ENCODE data around the gene DGKH.

The DGKH gene

DNA sequence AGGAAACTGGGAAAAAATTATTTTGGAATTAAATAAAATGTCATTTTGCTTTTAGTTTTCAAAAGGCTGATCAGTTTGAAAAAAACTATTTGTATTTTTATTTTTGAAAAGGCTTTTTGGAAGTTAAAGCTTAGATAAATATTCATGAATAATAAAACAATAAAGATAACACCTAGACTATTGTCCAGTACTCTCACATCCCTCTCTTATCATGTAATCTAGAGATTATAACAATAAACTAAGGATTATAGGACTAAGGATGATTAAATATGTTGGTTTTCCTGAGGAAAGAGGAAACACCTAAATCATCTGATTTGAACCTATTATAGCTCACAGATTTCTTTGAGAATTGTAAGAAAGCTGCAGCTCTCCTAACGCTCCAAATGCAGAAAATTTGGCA, 142.1 kb downstream of the DGKH start:
- Histone ChIP-seq H3K36me3 (ENCODE audit: insufficient read depth, low read length) (peaks cover 7% of the 10 kb centered on the region), H3K27me3 (ENCODE audit: insufficient read depth, low read length) (no peaks in the 10 kb centered on the region), H3K79me2 (ENCODE audit: control insufficient read depth, insufficient read depth, low read length, unreplicated experiment) (no peaks in the 10 kb centered on the region), H3K4me1 (ENCODE audit: control insufficient read depth, insufficient read depth, low read length, unreplicated experiment) (no peaks in the 10 kb centered on the region), H3K4me3 (ENCODE audit: low read depth, low read length) (no peak overlapping the region), H3K27ac (ENCODE audit: low read depth, low read length) (no peak overlapping the region), H2AFZ (ENCODE audit: low read length, unreplicated experiment) (no peak overlapping the region)

DNA sequence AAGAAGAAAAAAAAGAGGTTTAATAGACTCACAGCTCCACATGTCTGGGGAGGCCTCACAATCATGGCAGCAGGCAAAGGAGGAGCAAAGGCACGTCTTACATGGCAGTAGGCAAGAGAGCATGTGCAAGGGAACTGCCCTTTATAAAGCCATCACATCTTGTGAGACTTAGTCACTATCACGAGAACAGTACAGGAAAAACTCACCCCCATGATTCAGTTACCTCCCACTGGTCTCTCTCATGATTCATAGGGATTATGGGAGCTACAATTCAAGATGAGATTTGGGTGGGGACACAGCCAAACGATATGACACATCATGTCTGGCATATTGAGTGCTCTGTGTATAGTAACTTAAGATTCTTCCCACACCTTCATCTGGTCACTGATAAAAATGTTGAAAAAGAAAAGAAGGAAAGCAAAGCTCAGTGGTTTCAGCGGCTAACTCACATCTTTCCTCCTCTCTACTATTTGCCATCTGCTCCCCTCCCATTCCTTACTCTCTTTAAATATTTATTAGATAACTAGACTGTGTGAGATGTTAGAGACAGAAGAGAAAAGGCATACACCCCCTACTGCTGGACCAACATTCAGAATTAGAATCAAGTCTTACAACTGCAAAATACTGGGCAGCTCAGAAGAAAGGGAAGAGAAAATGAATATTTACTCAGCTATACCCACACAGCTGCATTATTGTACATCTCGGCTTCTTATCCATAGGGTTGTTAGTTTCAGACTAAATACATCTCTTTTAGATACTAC, 163.4 kb downstream of the DGKH start:
- no peaks in the 10 kb centered on the region for H3K79me2 ChIP-seq (ENCODE audit: control insufficient read depth, insufficient read depth, low read length, unreplicated experiment)
- H3K36me3 ChIP-seq (ENCODE audit: insufficient read depth, low read length) = peaks cover 30% of the 10 kb centered on the region
- H3K4me1 ChIP-seq (ENCODE audit: control insufficient read depth, insufficient read depth, low read length, unreplicated experiment) = no peaks in the 10 kb centered on the region
- H3K27ac ChIP-seq (ENCODE audit: low read depth, low read length) = no peak overlapping the region
- H3K4me3 ChIP-seq (ENCODE audit: low read depth, low read length) = no peak overlapping the region
- no peaks in the 10 kb centered on the region for H3K27me3 ChIP-seq (ENCODE audit: insufficient read depth, low read length)
- no peak overlapping the region for H2AFZ ChIP-seq (ENCODE audit: low read length, unreplicated experiment)

DNA sequence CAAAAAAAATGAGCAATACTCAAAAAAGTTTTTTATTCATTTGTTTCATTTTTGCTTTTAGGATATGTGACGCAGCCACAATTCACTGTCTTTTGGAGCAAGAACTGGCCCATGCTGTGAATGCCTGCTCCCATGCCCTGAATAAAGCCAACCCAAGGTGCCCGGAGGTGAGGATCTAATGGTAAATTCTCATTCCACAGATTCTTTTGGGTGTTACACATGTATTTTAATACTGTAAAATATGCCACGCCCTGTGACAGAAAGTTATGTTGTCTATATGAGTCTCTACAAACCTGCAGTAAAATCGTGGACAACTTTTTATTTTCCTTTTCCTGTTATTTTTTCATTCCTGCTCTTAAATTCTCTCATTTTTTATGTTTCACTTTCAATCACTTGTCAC, 166.0 kb downstream of the DGKH start:
- H3K27me3 ChIP-seq (ENCODE audit: insufficient read depth, low read length) = no peaks in the 10 kb centered on the region
- peaks cover 25% of the 10 kb centered on the region for H3K36me3 ChIP-seq (ENCODE audit: insufficient read depth, low read length)
- H3K79me2 ChIP-seq (ENCODE audit: control insufficient read depth, insufficient read depth, low read length, unreplicated experiment) = no peaks in the 10 kb centered on the region
- H2AFZ ChIP-seq (ENCODE audit: low read length, unreplicated experiment) = no peak overlapping the region
- H3K27ac ChIP-seq (ENCODE audit: low read depth, low read length) = no peak overlapping the region
- H3K4me3 ChIP-seq (ENCODE audit: low read depth, low read length) = no peak overlapping the region
- no peaks in the 10 kb centered on the region for H3K4me1 ChIP-seq (ENCODE audit: control insufficient read depth, insufficient read depth, low read length, unreplicated experiment)

- no peak overlapping the region for H3K27ac ChIP-seq (ENCODE audit: low read depth, low read length)
- H3K4me3 ChIP-seq (ENCODE audit: low read depth, low read length) = no peak overlapping the region
- H2AFZ ChIP-seq (ENCODE audit: low read length, unreplicated experiment) = no peak overlapping the region
- H3K36me3 ChIP-seq (ENCODE audit: insufficient read depth, low read length) = peaks cover 21% of the 10 kb centered on the region
- H3K4me1 ChIP-seq (ENCODE audit: control insufficient read depth, insufficient read depth, low read length, unreplicated experiment) = no peaks in the 10 kb centered on the region
- H3K27me3 ChIP-seq (ENCODE audit: insufficient read depth, low read length) = no peaks in the 10 kb centered on the region
- H3K79me2 ChIP-seq (ENCODE audit: control insufficient read depth, insufficient read depth, low read length, unreplicated experiment) = no peaks in the 10 kb centered on the region
Observed at GRCh38 chr13:42215578-42216421, 167.4 kb downstream of the DGKH start.

DNA sequence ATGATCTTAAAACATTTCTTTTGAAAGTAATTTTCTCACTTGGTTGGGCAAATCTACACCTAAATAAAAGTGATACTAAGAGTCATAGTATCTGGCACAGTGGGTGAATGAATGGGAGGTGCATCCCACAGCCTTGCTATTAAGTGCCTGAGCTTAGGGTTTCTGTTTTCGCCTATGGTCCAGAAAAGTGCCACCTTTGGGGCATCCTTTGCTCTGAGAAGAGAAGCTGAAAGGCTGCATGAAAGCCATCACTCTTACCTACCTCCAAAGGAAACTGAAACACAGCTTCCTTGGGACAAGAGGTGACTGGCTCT, 167.9 kb downstream of the DGKH start:
- no peaks in the 10 kb centered on the region for H3K27me3 ChIP-seq (ENCODE audit: insufficient read depth, low read length)

GRCh38 chr13:42218576-42218975, 170.1 kb downstream of the DGKH start:
- H3K36me3 ChIP-seq (ENCODE audit: insufficient read depth, low read length) = peaks cover 7% of the 10 kb centered on the region; the same call in 1 of the 2 replicates
- H3K79me2 ChIP-seq (ENCODE audit: control insufficient read depth, insufficient read depth, low read length, unreplicated experiment) = no peaks in the 10 kb centered on the region
- H3K4me3 ChIP-seq (ENCODE audit: low read depth, low read length) = no peak overlapping the region
- no peak overlapping the region for H3K27ac ChIP-seq (ENCODE audit: low read depth, low read length)
- H3K27me3 ChIP-seq (ENCODE audit: insufficient read depth, low read length) = no peaks in the 10 kb centered on the region
- H2AFZ ChIP-seq (ENCODE audit: low read length, unreplicated experiment) = no peak overlapping the region
- no peaks in the 10 kb centered on the region for H3K4me1 ChIP-seq (ENCODE audit: control insufficient read depth, insufficient read depth, low read length, unreplicated experiment)

More for the DNA sequence above, 167.9 kb downstream of the DGKH start:
- H3K79me2 ChIP-seq (ENCODE audit: control insufficient read depth, insufficient read depth, low read length, unreplicated experiment) = no peaks in the 10 kb centered on the region
- H2AFZ ChIP-seq (ENCODE audit: low read length, unreplicated experiment) = no peak overlapping the region
- H3K4me3 ChIP-seq (ENCODE audit: low read depth, low read length) = no peak overlapping the region
- H3K27ac ChIP-seq (ENCODE audit: low read depth, low read length) = no peak overlapping the region
- peaks cover 16% of the 10 kb centered on the region; the same call in 1 of the 2 replicates for H3K36me3 ChIP-seq (ENCODE audit: insufficient read depth, low read length)
- H3K4me1 ChIP-seq (ENCODE audit: control insufficient read depth, insufficient read depth, low read length, unreplicated experiment) = no peaks in the 10 kb centered on the region

DNA sequence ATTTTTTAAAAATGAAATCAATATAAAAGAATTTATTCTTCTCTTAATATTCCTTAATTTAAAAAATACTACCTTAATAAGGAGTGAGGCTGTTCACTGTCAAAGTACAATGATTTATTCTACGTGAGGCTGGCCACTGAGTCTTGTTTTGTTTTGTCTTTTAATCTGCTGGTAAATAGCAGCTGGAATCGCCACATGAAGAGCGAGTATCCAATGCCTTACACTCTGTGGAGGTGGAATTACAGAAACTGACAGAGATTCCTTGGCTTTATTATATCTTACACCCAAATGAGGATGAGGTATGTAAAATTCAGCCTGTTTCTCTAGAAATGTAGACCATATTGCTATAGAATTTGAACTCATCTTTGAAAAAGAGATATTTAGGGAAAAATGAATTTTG, 170.6 kb downstream of the DGKH start:
- no peak overlapping the region for H2AFZ ChIP-seq (ENCODE audit: low read length, unreplicated experiment)
- H3K27ac ChIP-seq (ENCODE audit: low read depth, low read length) = no peak overlapping the region
- H3K4me3 ChIP-seq (ENCODE audit: low read depth, low read length) = no peak overlapping the region
- no peaks in the 10 kb centered on the region for H3K79me2 ChIP-seq (ENCODE audit: control insufficient read depth, insufficient read depth, low read length, unreplicated experiment)
- no peaks in the 10 kb centered on the region for H3K27me3 ChIP-seq (ENCODE audit: insufficient read depth, low read length)
- peaks cover 7% of the 10 kb centered on the region; the same call in 1 of the 2 replicates for H3K36me3 ChIP-seq (ENCODE audit: insufficient read depth, low read length)
- no peaks in the 10 kb centered on the region for H3K4me1 ChIP-seq (ENCODE audit: control insufficient read depth, insufficient read depth, low read length, unreplicated experiment)

- H3K27ac ChIP-seq (ENCODE audit: low read depth, low read length) = no peak overlapping the region
- no peaks in the 10 kb centered on the region for H3K4me1 ChIP-seq (ENCODE audit: control insufficient read depth, insufficient read depth, low read length, unreplicated experiment)
- no peak overlapping the region for H2AFZ ChIP-seq (ENCODE audit: low read length, unreplicated experiment)
- H3K4me3 ChIP-seq (ENCODE audit: low read depth, low read length) = no peak overlapping the region
- H3K27me3 ChIP-seq (ENCODE audit: insufficient read depth, low read length) = no peaks in the 10 kb centered on the region
- H3K36me3 ChIP-seq (ENCODE audit: insufficient read depth, low read length) = peaks cover 7% of the 10 kb centered on the region; the same call in 1 of the 2 replicates
- H3K79me2 ChIP-seq (ENCODE audit: control insufficient read depth, insufficient read depth, low read length, unreplicated experiment) = no peaks in the 10 kb centered on the region
Observed at GRCh38 chr13:42219876-42220275, 171.4 kb downstream of the DGKH start.

- Histone ChIP-seq H3K27ac (ENCODE audit: low read depth, low read length) (no peak overlapping the region), H3K79me2 (ENCODE audit: control insufficient read depth, insufficient read depth, low read length, unreplicated experiment) (no peaks in the 10 kb centered on the region), H2AFZ (ENCODE audit: low read length, unreplicated experiment) (no peak overlapping the region), H3K27me3 (ENCODE audit: insufficient read depth, low read length) (no peaks in the 10 kb centered on the region), H3K36me3 (ENCODE audit: insufficient read depth, low read length) (peaks cover 11% of the 10 kb centered on the region; the same call in 1 of the 2 replicates), H3K4me3 (ENCODE audit: low read depth, low read length) (no peak overlapping the region), H3K4me1 (ENCODE audit: control insufficient read depth, insufficient read depth, low read length, unreplicated experiment) (no peaks in the 10 kb centered on the region)
Observed at GRCh38 chr13:42221121-42221765, 172.8 kb downstream of the DGKH start.

- H3K4me3 ChIP-seq (ENCODE audit: low read depth, low read length) = no peak overlapping the region
Observed at GRCh38 chr13:42223681-42224080, 175.2 kb downstream of the DGKH start.

More at GRCh38 chr13:42223681-42224080, 175.2 kb downstream of the DGKH start:
- Histone ChIP-seq H3K4me1 (ENCODE audit: control insufficient read depth, insufficient read depth, low read length, unreplicated experiment) (no peaks in the 10 kb centered on the region), H3K27ac (ENCODE audit: low read depth, low read length) (no peak overlapping the region), H3K79me2 (ENCODE audit: control insufficient read depth, insufficient read depth, low read length, unreplicated experiment) (no peaks in the 10 kb centered on the region), H3K27me3 (ENCODE audit: insufficient read depth, low read length) (no peaks in the 10 kb centered on the region), H2AFZ (ENCODE audit: low read length, unreplicated experiment) (no peak overlapping the region), H3K36me3 (ENCODE audit: insufficient read depth, low read length) (peaks cover 11% of the 10 kb centered on the region; the same call in 1 of the 2 replicates)
